HG02970 (cell line): ENCODE results near the gene ELF1.
"Not testable (repeated sequence)": the region's sequence is repeated elsewhere in the genome, so short reads cannot be mapped to it uniquely, and the experiment has no call there.

Source experiments
- ATAC-seq: cut with Tn5 transposase; IDR thresholded peaks from one replicate; pipeline ENCODE4 v1.9.1; 2021; ENCODE audit warnings: mild to moderate bottlenecking, moderate library complexity, moderate number of reproducible peaks; ENCODE audit not compliant: unreplicated experiment, low FRiP score

Gene ELF1

DNA sequence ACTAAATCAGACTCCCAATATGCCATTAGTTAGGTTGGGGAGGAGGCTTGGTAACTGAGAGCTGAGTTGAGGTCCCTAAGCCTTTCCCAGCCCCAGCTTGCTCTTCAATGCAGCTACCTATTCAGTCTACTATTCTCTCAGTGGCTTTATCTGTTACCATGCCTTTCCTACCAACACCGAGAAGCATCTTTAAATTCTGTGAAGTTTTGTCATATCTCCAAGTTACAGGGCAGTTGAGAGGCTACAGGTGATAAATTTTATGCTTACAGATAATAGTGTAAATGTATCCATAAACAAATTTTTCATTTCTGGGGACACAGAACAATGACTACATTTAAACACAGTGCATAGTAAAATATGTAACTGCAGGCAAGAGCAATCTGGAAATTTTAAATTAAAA, 110.6 kb downstream of the ELF1 start:
- ATAC-seq = no peak

DNA sequence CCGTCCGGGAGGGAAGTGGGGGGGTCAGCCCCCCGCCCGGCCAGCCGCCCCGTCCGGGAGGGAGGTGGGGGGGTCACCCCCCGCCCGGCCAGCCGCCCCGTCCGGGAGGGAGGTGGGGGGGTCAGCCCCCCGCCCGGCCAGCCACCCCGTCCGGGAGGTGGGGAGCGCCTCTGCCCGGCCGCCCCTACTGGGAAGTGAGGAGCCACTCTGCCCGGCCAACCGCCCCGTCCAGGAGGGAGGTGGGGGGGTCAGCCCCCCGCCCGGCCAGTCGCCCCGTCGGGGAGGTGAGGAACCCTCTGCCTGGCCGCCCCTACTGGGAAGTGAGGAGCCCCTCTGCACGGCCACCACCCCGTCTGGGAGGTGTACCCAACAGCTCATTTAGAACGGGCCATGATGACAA, 118.1 kb downstream of the ELF1 start:
- not testable (repeated sequence) for ATAC-seq

DNA sequence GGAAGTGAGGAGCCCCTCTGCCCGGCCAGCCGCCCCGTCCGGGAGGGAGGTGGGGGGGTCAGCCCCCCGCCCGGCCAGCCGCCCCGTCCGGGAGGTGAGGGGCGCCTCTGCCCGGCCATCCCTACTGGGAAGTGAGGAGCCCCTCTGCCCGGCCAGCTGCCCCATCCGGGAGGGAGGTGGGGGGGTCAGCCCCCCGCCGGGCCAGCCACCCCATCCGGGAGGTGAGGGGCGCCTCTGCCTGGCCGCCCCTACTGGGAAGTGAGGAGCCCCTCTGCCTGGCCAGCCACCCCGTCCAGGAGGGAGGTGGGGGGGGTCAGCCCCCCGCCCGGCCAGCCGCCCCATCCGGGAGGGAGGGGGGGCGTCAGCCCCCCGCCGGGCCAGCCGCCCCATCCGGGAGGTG, 118.5 kb downstream of the ELF1 start:
- not testable (repeated sequence) for ATAC-seq

DNA sequence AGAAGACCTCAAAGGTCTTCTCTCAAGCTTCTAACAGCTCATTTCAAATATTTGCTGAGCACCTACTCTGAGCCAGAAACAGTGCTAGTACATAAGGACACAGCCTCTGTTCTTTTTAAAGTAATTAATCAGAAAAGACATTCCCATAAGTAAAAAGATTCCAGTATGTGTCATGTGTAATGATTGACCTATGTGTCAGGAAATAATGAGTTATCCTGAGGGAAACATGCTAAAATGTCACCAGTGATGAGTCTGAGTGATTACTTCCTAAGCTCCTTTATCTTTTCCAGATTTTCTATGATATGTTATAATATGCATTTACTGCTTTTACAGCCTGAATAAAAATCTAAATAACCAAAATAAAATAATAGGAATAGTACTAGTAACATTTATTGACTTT, 122.1 kb downstream of the ELF1 start:
- no peak for ATAC-seq

GRCh38 chr13:40895227-40896184, 123.6 kb downstream of the ELF1 start:
- no peak for ATAC-seq

DNA sequence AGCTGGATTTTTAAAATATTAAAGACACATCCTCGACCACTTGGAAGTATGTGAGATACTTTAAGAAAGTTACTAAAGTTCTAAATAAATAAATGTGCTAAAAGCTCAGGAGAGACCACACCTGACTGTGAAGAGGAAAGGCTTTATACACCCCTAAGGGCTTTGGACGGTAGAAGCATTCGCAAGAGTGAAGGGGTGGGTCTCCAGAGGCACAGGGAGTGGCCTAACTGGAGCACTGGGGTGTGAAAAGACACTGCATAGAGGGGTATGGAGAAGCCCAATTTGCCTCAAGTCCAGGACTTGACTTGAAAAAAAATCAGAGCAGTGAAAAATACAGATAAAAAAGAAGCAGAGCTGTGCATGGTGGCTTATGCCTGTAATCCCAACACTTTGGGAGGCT, 125.5 kb downstream of the ELF1 start:
- ATAC-seq = not testable (repeated sequence)

- no peak for ATAC-seq
Observed at GRCh38 chr13:40886017-40886416, 133.1 kb downstream of the ELF1 start.

GRCh38 chr13:40884175-40884574, 134.9 kb downstream of the ELF1 start:
- not testable (repeated sequence) for ATAC-seq
